Calu3 (cell line): Measurements from ENCODE around the gene PRKCA. TPM values are rescaled to one million over a fixed set of nuclear protein-coding genes. Genes with fewer than 3 reads are reported as not detected.
"Not testable (repeated sequence)": the region's sequence is repeated elsewhere in the genome, so short reads cannot be mapped to it uniquely, and the experiment has no call there.

Source experiments
- BruUV-seq: library from RNA; stranded (reverse); fragments of 400-500 nt; replicated peaks from 2 replicates; lab custom pipeline; 2021; lab: Mats Ljungman, UMichigan
- CTCF ChIA-PET: fragments of 300-600 bp; sonication (Branson Sonifier 250); formaldehyde crosslinking; loops from one replicate; lab custom pipeline; 2022; ENCODE audit warnings: antibody characterized with exemption; lab: Charles Lee
- DNase-seq: peaks from one replicate; pipeline ENCODE4 v3.0.0; 2022
- H3K27ac Mint-ChIP-seq: one replicate; pipeline ENCODE4 v1.8.0; 2022; ENCODE audit warnings: mixed read lengths; ENCODE audit not compliant: unreplicated experiment
- H3K27me3 Mint-ChIP-seq: one replicate; pipeline ENCODE4 v1.8.0; 2022; ENCODE audit warnings: mixed read lengths; ENCODE audit not compliant: unreplicated experiment
- H3K36me3 Mint-ChIP-seq: one replicate; pipeline ENCODE4 v1.8.0; 2022; ENCODE audit warnings: mild to moderate bottlenecking, moderate library complexity, mixed read lengths; ENCODE audit not compliant: insufficient read depth, unreplicated experiment
- H3K4me1 Mint-ChIP-seq: one replicate; pipeline ENCODE4 v1.8.0; 2022; ENCODE audit warnings: mild to moderate bottlenecking, low read depth, mixed read lengths; ENCODE audit not compliant: unreplicated experiment
- H3K4me3 Mint-ChIP-seq: one replicate; pipeline ENCODE4 v1.8.0; 2022; ENCODE audit warnings: mild to moderate bottlenecking, low read depth, moderate library complexity, mixed read lengths; ENCODE audit not compliant: unreplicated experiment
- H3K9me3 Mint-ChIP-seq: one replicate; pipeline ENCODE4 v1.8.0; 2022; ENCODE audit warnings: low read depth, mixed read lengths; ENCODE audit not compliant: unreplicated experiment
- intact Hi-C: fragments of 100-400 bp; cut with micrococcal nuclease; formaldehyde crosslinking; loops from one replicate; pipeline ENCODE4 v1.10.0; 2022; ENCODE audit not compliant: unreplicated experiment
- total RNA-seq: library from RNA; stranded (reverse); gene quantifications from 2 replicates; pipeline ENCODE4 v1.2.3, GENCODE V29; 2022
- TF ChIP-seq, protein P1 (sequence below): fragments of 200-600 bp; IDR thresholded peaks from one replicate; pipeline ENCODE4 v1.8.0; 2022; ENCODE audit warnings: antibody characterized with exemption; ENCODE audit not compliant: unreplicated experiment

The PRKCA gene
- total RNA-seq, 1 experiment from 2014 or later, result 126 TPM

- Mint-ChIP-seq H3K27ac (no peak overlapping the region), H3K36me3 (peaks cover 22% of the 10 kb centered on the region), H3K9me3 (no peaks in the 10 kb centered on the region), H3K4me1 (peaks cover 59% of the 10 kb centered on the region), H3K4me3 (no peak overlapping the region), H3K27me3 (no peaks in the 10 kb centered on the region)
- CTCF ChIA-PET, result no interaction called here
- DNase-seq, result no peak
- TF ChIP-seq, protein P1, sequence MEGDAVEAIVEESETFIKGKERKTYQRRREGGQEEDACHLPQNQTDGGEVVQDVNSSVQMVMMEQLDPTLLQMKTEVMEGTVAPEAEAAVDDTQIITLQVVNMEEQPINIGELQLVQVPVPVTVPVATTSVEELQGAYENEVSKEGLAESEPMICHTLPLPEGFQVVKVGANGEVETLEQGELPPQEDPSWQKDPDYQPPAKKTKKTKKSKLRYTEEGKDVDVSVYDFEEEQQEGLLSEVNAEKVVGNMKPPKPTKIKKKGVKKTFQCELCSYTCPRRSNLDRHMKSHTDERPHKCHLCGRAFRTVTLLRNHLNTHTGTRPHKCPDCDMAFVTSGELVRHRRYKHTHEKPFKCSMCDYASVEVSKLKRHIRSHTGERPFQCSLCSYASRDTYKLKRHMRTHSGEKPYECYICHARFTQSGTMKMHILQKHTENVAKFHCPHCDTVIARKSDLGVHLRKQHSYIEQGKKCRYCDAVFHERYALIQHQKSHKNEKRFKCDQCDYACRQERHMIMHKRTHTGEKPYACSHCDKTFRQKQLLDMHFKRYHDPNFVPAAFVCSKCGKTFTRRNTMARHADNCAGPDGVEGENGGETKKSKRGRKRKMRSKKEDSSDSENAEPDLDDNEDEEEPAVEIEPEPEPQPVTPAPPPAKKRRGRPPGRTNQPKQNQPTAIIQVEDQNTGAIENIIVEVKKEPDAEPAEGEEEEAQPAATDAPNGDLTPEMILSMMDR, result no peak
- BruUV-seq, result no TSS peak
- intact Hi-C loops, result no loop called here
Observed at GRCh38 chr17:66357037-66357436, 54.6 kb downstream of the PRKCA start.

DNA sequence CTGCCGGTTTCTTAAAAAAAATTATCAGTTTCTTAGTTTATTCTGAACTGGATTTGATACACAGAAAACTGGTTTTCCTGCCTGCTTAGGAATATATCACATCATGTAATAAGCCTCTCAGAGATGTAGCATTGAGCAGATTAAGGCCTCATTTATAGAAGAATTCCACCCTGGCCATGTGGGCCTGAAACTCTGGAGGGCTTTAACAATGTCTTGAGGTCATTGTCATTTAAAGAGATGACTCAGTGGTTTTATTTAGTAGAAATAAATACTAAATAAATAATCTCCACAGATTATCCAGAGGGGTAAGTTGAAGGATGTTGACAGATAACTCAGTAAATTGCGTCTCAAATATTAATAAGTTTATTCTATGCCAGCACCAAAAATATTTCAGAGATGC is 56.9 kb downstream of the PRKCA start:
- H3K27ac Mint-ChIP-seq, result no peak overlapping the region
- intact Hi-C loops, result no loop called here
- no TSS peak for BruUV-seq
- no peak overlapping the region for H3K4me3 Mint-ChIP-seq
- H3K36me3 Mint-ChIP-seq, result peaks cover 11% of the 10 kb centered on the region
- DNase-seq, result no peak
- peaks cover 46% of the 10 kb centered on the region for H3K4me1 Mint-ChIP-seq
- CTCF ChIA-PET, result no interaction called here
- no peaks in the 10 kb centered on the region for H3K27me3 Mint-ChIP-seq
- TF ChIP-seq, protein P1, result no peak
- H3K9me3 Mint-ChIP-seq, result no peaks in the 10 kb centered on the region

DNA sequence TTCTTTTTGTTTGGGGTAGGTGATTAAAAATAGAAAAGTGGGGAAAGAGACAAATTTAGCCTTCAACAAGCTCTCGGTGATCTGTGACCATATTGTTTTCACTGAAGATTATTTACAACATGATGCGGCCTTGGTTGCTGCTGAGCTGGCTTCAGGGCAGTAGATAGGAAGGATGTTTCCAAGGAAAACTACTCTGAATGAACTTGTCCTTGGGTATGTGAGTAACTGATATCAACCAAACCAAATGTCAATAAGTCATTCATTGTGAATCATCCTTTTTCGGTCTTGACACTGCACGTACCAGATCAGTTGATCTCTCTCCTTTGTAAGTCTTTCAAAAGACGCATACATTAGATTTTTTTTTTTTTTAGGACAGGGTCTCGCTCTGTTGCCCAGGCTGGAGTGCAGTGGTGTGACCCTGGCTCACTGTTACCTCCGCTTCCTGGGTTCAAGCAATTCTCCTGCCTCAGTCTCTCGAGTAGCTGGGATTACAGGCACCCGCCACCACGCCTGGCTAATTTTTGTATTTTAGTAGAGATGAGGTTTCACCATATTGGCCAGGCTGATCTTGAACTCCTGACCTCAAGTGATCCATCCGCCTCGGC is 58.6 kb downstream of the PRKCA start:
- DNase-seq, H3K9me3 Mint-ChIP-seq, H3K27me3 Mint-ChIP-seq, H3K4me3 Mint-ChIP-seq, H3K27ac Mint-ChIP-seq, BruUV-seq, intact Hi-C loops: not testable (repeated sequence)
- Mint-ChIP-seq H3K4me1 (peaks cover 54% of the 10 kb centered on the region), H3K36me3 (peaks cover 11% of the 10 kb centered on the region)
- CTCF ChIA-PET, result interaction anchor here (0.6 to 1.3 kb wide), 5 partner anchors 15 to 79 kb away, joined by 3 to 6 read pairs (median 4); no protein-coding TSS in a partner anchor

DNA sequence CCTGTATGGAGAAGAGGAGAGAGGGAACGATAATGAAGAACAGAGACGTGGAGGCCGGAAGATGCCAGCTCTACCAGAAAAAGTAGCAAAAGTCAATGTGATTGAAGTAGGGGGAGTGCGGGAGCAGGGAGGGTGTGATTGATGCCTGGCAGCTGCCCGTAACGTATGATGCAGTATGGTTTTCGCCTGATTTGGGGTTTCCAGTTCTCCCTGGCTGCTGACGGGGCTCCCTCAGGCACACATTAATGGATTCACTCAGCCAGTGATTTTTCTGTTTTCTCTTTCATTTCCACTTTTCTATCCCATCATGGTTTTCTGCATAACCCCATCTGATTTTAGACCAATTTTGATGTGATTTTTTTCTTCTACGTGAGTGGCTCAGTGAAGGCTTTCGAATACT is 62.1 kb downstream of the PRKCA start:
- DNase-seq, result no peak
- Mint-ChIP-seq H3K4me1 (peaks cover 60% of the 10 kb centered on the region), H3K36me3 (peaks cover 13% of the 10 kb centered on the region), H3K27ac (no peak overlapping the region), H3K9me3 (no peaks in the 10 kb centered on the region), H3K4me3 (no peak overlapping the region), H3K27me3 (no peaks in the 10 kb centered on the region)
- intact Hi-C loops, result no loop called here
- BruUV-seq, result no TSS peak
- CTCF ChIA-PET, result no interaction called here
- TF ChIP-seq, protein P1, result no peak

DNA sequence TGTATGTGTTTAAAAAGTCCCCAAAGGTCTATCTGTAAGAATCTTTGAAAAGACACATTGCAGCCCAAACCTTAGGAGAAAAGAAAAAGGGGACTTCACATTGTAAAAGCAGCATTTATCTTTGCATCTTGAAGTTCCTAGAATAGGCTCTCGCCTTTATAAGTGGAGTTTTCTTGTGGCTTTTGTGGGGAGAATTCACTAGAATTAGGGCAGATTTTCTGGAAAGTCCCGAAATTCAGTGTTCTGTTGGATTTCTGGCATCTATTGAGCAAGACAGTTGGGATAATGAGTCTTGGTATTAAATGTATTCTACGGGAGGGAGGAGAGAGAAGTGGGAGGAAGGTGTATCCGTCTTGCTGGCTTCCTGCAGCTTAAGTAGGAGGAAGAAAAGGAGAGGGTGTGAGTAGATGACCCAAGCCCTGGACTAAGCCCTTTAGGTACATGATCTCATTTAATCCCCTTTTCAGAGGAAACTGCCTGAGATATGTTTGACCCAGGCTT is 62.6 kb downstream of the PRKCA start:
- no peaks in the 10 kb centered on the region for H3K9me3 Mint-ChIP-seq
- DNase-seq, result no peak
- intact Hi-C loops, result loop anchor here (5.0 kb wide), 1 partner anchor 58 kb away; no protein-coding TSS in a partner anchor
- no TSS peak for BruUV-seq
- CTCF ChIA-PET, result no interaction called here
- TF ChIP-seq, protein P1, result no peak
- no peaks in the 10 kb centered on the region for H3K27me3 Mint-ChIP-seq
- peak overlapping the region; percentile 62 for H3K27ac Mint-ChIP-seq
- H3K4me3 Mint-ChIP-seq, result no peak overlapping the region
- peaks cover 18% of the 10 kb centered on the region for H3K36me3 Mint-ChIP-seq
- peaks cover 66% of the 10 kb centered on the region for H3K4me1 Mint-ChIP-seq
